Upper lobe of right lung (tissue), 1 donor: ENCODE data around the gene PEMT. TPM values are rescaled to one million over a fixed set of nuclear protein-coding genes. Genes with fewer than 3 reads are reported as not detected.

ENCODE experiments used
- ATAC-seq: fragments of 200-7000 bp; cut with Tn5 transposase; one replicate; pipeline ENCODE4 v1.9.1; 2020; ENCODE audit warnings: mild to moderate bottlenecking, moderate library complexity
- DNase-seq: peaks from one replicate; pipeline ENCODE4 v3.0.0-alpha.2; 2020
- H3K27ac ChIP-seq: fragments of 200-600 bp; one replicate; pipeline ENCODE4 v1.8.0; 2022
- H3K27me3 ChIP-seq: fragments of 200-600 bp; one replicate; pipeline ENCODE4 v1.8.0; 2022; ENCODE audit warnings: mild to moderate bottlenecking
- H3K36me3 ChIP-seq: fragments of 200-600 bp; one replicate; pipeline ENCODE4 v1.8.0; 2022
- H3K4me1 ChIP-seq: fragments of 200-600 bp; one replicate; pipeline ENCODE4 v1.8.0; 2022
- H3K4me3 ChIP-seq: fragments of 200-600 bp; one replicate; pipeline ENCODE4 v1.8.0; 2022; ENCODE audit warnings: mild to moderate bottlenecking
- H3K9me3 ChIP-seq: fragments of 200-600 bp; one replicate; pipeline ENCODE4 v1.8.0; 2022
- intact Hi-C: fragments of 100-400 bp; cut with DNase I; formaldehyde crosslinking; loops from one replicate; pipeline ENCODE4 v1.11.0; 2022
- total RNA-seq: library from RNA; stranded (reverse); fragmentation: NEBNext Ultra II Directional; extraction: Animal tissue kit (Norgen Biotek cat#: 25700); gene quantifications from one replicate; pipeline ENCODE4 v1.2.1, GENCODE V29; 2021
- TF ChIP-seq, protein P1 (sequence below): fragments of 200-600 bp; IDR thresholded peaks from one replicate; pipeline ENCODE4 v1.8.0; 2022; ENCODE audit warnings: antibody characterized with exemption
- donor health status: DM: no; HTN: yes; CAD: no; lungs with severe emphysema.

Gene PEMT
- total RNA-seq, 1 donor from 2014 or later: 29.6 TPM

DNA sequence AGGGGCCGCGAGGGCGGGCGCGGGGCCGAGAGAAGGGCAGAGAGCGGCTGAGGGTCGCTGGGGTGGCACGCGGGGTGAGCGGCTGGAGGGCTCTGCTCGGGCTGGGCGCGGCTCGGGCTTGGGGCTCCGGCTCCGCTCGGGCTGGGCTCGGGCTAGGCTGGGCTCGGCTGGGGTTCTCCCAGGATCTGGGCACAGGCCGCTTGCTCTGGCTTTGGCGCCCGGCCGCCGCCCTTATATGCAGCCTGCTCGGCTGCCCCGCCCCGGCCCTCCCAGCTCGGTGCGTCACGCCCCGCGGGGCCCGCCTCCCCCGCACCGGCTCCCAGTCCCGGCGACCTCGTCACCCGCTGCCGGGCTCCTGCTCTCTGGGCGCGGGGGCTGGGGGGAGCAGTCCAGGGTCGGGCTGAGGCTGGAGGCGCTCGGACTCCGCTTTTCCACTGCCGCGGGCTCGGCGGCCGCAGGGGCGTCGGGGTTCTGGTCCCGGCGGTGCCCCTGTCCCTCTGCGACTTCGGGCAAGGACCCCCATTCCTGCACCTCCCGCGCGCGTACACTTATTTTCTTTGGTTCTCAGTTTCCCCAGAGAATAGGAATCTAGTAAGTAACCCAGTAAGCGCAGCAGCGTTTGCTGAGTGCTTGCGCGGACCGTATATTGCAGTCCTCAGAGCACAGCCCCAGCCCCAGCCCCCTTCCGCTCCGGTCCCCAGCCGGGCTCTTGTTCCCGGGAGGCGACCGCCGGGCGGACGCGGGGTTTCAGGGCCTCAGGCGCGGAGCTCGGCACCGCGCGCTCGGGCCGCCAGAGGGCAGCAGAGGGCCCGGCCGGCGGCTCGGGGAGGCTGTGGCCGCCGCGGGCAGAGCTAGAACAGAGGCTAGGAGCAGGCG, 95.1 kb downstream of the PEMT start, which contains the start of gene RASD1:
Gene RASD1 (minus strand): TSS at position 207 of the 876 bp plus-strand sequence. CDS start 214 bp downstream, outside the sequence.
- Histone ChIP-seq H3K27me3 (no peaks in the 10 kb centered on the region), H3K9me3 (no peaks in the 10 kb centered on the region), H3K4me3 (peak within 1 kb of the TSS; percentile 68), H3K4me1 (peaks cover 18% of the 10 kb centered on the region), H3K27ac (peak within 1 kb of the TSS; percentile 84), H3K36me3 (peaks cover 16% of the 10 kb centered on the region)
- peak; percentile 95 for DNase-seq
- TF ChIP-seq, protein P1, sequence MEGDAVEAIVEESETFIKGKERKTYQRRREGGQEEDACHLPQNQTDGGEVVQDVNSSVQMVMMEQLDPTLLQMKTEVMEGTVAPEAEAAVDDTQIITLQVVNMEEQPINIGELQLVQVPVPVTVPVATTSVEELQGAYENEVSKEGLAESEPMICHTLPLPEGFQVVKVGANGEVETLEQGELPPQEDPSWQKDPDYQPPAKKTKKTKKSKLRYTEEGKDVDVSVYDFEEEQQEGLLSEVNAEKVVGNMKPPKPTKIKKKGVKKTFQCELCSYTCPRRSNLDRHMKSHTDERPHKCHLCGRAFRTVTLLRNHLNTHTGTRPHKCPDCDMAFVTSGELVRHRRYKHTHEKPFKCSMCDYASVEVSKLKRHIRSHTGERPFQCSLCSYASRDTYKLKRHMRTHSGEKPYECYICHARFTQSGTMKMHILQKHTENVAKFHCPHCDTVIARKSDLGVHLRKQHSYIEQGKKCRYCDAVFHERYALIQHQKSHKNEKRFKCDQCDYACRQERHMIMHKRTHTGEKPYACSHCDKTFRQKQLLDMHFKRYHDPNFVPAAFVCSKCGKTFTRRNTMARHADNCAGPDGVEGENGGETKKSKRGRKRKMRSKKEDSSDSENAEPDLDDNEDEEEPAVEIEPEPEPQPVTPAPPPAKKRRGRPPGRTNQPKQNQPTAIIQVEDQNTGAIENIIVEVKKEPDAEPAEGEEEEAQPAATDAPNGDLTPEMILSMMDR: peak; percentile 96
- intact Hi-C loops: no loop called here
- peak; percentile 93 for ATAC-seq

DNA sequence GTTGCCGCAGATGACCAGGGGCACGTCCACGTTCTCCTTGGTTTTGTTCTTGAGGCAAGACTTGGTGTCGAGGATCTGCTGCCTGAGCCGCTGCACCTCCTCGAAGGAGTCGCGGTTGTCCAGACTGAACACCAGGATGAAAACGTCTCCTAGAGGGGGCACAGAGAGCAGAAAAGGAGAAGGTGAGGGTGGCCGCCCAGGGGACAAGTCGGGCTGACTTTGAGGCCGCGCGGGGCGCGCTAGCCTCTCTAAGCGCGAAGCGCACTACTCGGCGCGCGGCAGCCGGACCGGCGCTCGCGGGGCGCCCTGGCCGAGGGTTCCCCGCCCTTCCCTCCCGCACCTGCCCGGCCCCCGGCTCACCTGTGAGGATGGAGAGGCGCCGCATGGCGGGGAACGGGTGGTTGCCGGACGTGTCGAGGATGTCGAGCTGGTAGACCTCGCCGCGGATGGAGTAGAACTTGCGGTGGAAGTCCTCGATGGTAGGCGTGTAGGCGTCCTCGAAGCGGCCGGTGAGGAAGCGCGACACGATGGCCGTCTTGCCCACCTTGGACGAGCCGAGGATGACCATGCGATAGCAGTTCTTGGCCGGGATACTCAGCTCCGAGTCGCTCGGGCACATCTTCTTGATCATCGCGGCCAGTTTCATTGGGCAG, 95.8 kb downstream of the PEMT start:
- Histone ChIP-seq H3K4me1 (peaks cover 18% of the 10 kb centered on the region), H3K4me3 (peak overlapping the region; percentile 68), H3K9me3 (no peaks in the 10 kb centered on the region), H3K27me3 (no peaks in the 10 kb centered on the region), H3K27ac (peak overlapping the region; percentile 84), H3K36me3 (peaks cover 23% of the 10 kb centered on the region)
- DNase-seq: peak; percentile 77
- TF ChIP-seq, protein P1: no peak
- peak; percentile 1 for ATAC-seq
- intact Hi-C loops: no loop called here

DNA sequence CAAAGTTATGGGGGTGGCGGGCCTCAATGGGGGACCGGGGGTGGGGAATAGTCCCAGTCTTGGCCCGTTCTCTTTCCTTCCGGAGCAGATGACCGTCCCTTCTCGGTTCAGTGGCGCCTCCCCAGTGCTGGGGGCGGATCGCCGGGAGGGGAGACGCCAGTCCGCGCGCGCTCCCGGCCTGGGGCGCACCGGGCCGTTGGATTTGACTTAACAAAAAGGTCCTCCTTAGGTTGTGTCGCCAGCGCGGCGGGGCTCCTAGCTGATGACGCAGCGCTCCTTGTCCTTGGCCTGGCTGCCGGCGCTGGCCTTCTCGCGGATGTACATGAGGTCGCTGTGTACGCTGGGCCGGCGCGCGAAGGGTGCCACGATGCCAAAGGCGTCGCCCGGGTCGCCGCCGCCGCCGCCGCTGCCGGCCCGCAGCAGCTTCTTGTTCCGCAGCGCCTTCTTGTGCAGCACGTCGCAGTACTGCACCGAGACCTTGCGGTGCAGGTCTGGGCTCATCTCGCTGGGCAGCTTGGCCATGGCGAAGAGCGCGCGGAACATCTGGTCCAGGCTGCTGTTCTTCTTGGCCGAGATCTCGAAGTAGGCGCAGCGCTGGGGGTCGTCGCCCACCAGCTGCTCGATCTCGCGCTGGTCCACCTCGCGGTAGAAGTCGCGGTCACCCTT, 96.5 kb downstream of the PEMT start:
- Histone ChIP-seq H3K27ac (peak overlapping the region; percentile 84), H3K27me3 (no peaks in the 10 kb centered on the region), H3K4me3 (peak overlapping the region; percentile 68), H3K4me1 (peaks cover 18% of the 10 kb centered on the region), H3K9me3 (no peaks in the 10 kb centered on the region), H3K36me3 (peaks cover 23% of the 10 kb centered on the region)
- intact Hi-C loops: loop anchor here (5.0 kb wide), 1 partner anchor 138 kb away; no protein-coding TSS in a partner anchor
- DNase-seq (peak; percentile 80), ATAC-seq (peak; percentile 2)
- TF ChIP-seq, protein P1: no peak

DNA sequence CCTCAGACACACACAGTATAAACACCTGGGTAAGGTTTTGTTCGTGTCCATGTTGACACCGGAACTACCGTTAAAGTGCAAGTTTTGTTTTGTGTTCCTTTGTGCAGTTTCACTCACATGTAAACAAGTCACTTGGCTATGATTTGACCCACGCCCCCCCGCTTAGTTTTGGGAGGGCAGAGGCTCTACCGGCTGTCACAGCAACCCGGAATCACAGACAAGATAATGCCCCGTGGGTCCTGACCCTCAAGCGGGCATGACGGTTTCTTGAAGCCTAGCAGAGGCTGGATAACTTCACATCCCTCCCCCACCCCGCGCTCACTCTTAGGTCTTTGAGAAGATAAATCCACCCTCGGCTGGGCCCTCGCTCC, 97.0 kb downstream of the PEMT start:
- H3K4me3 ChIP-seq: peak overlapping the region; percentile 68
- no peaks in the 10 kb centered on the region for H3K27me3 ChIP-seq
- H3K9me3 ChIP-seq: no peaks in the 10 kb centered on the region
- peaks cover 18% of the 10 kb centered on the region for H3K4me1 ChIP-seq
- TF ChIP-seq, protein P1: no peak
- ATAC-seq: no peak
- H3K27ac ChIP-seq: peak overlapping the region; percentile 84
- DNase-seq: no peak
- H3K36me3 ChIP-seq: peaks cover 23% of the 10 kb centered on the region
- intact Hi-C loops: loop anchor here (5.0 kb wide), 1 partner anchor 137 kb away; no protein-coding TSS in a partner anchor

DNA sequence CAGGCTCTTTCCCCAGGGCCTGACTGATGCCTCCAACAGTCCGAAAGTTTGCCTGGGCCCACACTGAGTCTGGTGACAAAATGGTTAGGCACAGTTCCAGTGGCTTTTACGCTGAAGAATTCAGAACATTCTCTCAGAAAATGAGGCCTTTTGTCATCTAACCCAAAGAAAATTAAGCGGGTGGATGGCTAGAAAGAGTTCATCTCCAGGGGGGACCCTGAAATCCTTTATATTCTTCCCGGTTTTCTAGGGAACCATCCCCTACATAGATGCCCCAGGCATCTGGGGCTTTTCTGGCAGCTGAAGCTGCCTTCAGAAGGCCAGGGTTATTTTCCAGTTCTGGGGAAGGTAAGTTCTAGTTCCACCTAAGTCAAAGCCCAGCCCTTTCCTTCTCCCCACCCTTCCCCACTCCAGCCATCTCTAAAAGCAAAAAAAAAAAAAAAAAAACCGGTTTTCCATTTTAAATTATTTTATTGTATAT, 97.5 kb downstream of the PEMT start:
- peaks cover 23% of the 10 kb centered on the region for H3K36me3 ChIP-seq
- DNase-seq: no peak
- peak overlapping the region; percentile 68 for H3K4me3 ChIP-seq
- TF ChIP-seq, protein P1: no peak
- intact Hi-C loops: loop anchor here (5.0 kb wide), 1 partner anchor 137 kb away; no protein-coding TSS in a partner anchor
- no peaks in the 10 kb centered on the region for H3K9me3 ChIP-seq
- H3K27me3 ChIP-seq: no peaks in the 10 kb centered on the region
- peaks cover 18% of the 10 kb centered on the region for H3K4me1 ChIP-seq
- no peak overlapping the region for H3K27ac ChIP-seq
- no peak for ATAC-seq
